Inflammatory macrophage (primary cell): ENCODE data around the gene PIP.
"Not testable (repeated sequence)": the region's sequence is repeated elsewhere in the genome, so short reads cannot be mapped to it uniquely, and the experiment has no call there.

Experiments used
- DNase-seq, 2 donors: peaks; one replicate each; pipeline ENCODE4 v3.0.0-alpha.2; 2020 to 2022
- total RNA-seq, 18 experiments: gene quantifications; one replicate each; lab custom pipeline; 2026; ENCODE audit warnings: mixed read lengths in 6 of 18, inconsistent platforms in 2 of 18; lab: John Stamatoyannopoulos, UW

PIP gene, protein sequence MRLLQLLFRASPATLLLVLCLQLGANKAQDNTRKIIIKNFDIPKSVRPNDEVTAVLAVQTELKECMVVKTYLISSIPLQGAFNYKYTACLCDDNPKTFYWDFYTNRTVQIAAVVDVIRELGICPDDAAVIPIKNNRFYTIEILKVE
- 0 to 0.13 (median 0) reads per million in 18 experiments for total RNA-seq

DNA sequence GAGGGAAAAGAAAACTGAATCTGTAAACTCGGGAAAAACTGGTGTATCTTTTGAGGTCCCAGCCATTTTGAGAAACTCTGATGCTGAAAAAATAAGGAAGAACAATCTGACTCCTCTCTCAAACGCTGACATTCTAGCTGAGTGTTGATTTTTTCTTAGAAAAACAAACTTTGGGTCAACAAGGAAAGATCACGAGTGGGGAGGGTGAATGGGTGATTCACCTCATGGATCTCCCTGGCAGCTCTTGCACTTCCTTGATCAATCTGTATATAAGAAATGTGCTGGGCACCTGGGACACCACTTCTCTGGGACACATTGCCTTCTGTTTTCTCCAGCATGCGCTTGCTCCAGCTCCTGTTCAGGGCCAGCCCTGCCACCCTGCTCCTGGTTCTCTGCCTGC is at the start of gene PIP:
PIP (plus strand) TSS at position 297 of the 400 bp plus-strand sequence; CDS start at position 337, 40 bp downstream.
- DNase-seq = no peak

DNA sequence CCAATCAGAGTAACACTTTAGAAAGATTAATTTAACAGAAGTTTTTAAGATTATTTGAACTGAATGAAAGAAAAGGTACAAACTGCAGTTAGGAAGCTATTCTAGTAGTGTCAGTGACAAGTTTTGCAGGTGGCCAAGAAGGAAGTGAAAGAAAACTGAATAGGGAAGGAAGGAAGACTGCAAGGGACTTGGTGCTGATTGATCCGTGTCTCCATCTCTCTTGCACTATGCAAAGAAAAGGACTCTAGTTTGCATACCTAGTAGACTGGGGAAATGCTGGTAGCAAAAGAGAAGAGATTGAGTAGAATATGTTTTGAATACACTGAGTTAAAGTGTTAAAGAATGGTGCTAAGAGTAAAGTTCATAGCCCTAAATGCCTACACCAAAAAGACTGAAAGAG is 46.8 kb upstream of the PIP start:
- no peak for DNase-seq

DNA sequence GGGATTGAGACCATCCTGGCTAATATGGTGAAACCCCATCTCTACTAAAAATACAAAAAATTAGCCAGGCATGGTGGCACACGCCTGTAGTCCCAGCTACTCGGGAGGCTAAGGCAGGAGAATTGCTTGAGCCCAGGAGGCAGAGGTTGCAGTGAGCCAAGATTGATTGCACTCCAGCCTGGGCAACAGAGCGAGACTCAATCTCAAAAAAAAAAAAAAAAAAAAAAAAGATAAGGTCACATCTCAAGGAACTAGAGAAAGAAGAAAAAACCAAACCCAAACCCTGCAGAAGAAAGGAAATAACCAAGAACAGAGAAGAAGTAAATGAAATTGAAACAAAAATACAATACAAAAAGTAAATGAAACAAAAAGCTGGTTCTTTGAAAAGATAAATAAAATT is 46.3 kb upstream of the PIP start:
- DNase-seq = not testable (repeated sequence)

- not testable (repeated sequence) for DNase-seq
Observed at GRCh38 chr7:143088549-143089231, 43.2 kb upstream of the PIP start.

- no peak for DNase-seq
Observed at GRCh38 chr7:143096146-143096545, 35.7 kb upstream of the PIP start.

DNA sequence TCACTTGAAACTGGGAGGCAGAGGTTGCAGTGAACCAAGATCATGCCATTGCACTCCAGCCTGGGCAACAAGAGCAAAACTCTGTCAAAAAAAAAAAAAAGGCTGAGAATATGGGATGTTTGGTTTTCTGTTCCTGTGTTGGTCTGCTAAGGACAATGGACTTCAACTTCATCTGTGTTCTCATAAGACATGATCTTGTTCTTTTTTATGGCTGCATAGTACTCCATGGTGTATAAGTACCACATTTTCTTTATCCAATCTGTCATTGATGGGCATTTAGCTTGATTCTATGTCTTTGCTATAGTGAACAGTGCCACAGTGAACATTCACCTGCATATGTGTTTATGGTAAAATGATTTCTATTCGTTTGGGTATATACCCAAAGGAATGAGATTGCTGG is 32.3 kb upstream of the PIP start:
- DNase-seq = not testable (repeated sequence)

DNA sequence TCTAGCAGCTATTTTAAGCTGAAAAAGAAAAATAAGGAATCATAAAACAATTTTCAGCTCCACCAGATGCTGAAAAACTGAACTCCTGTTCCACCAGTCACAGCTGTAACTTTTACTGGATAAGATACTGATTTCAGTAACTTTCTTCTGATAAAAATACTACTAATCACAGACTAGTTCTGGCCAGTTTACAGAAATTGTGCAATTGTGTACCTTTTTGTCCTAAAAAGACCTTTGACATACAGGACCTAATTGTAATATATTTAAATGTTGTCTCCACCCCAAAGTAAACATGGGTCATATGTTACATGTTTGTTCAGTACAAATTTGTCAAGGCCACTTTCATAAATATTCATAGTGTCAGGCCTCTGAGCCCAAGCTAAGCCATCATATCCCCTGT is 27.1 kb upstream of the PIP start:
- no peak for DNase-seq

GRCh38 chr7:143108019-143108418 is 23.9 kb upstream of the PIP start:
- DNase-seq = not testable (repeated sequence)

- DNase-seq = no peak
Observed at GRCh38 chr7:143117395-143117794, 14.5 kb upstream of the PIP start.

- no peak for DNase-seq
Observed at GRCh38 chr7:143120691-143121405, 11.0 kb upstream of the PIP start.

DNA sequence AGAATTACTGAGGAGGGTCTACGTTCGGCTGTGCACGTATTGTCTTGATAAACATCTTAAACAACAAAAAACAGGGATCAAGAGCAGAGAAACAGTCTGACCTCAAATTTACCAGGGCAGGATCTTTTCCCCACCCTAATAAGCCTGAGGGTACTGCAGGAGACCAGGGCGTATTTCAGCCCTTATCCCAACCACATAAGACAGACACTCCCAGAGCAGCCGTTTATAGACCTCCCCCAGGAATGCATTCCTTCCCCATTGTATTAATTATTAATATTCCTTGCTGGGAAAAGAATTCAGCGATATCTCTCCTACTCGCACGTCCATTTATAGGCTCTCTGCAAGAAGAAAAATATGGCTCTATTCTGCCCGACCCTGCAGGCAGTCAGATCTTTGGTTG is 8.6 kb upstream of the PIP start:
- not testable (repeated sequence) for DNase-seq

- DNase-seq = peak; percentile 80 to 92
Observed at GRCh38 chr7:143126146-143126545, 5.7 kb upstream of the PIP start.

DNA sequence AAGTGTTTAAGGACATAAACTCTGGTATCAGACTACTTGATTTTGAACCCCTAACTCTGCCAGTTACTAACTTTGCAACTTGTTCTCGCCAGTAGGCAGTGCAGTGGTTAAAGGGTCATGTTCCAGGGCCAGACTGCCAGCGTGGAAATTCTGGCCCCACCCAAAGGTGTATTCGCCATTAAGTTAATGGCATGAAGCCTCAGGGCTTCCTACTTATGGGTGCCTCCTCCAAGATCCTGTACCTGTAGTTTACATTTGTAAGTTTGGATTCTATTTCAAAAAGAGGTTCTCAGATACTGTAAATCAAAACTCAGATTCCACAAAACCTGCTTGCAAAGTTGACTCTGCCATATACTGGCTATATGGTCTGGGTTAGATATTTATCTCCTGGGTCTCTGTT is 2.8 kb upstream of the PIP start:
- DNase-seq = no peak

GRCh38 chr7:143129477-143129876 is 2.4 kb upstream of the PIP start:
- no peak for DNase-seq

GRCh38 chr7:143130541-143130940 is 1.3 kb upstream of the PIP start:
- DNase-seq = no peak

DNA sequence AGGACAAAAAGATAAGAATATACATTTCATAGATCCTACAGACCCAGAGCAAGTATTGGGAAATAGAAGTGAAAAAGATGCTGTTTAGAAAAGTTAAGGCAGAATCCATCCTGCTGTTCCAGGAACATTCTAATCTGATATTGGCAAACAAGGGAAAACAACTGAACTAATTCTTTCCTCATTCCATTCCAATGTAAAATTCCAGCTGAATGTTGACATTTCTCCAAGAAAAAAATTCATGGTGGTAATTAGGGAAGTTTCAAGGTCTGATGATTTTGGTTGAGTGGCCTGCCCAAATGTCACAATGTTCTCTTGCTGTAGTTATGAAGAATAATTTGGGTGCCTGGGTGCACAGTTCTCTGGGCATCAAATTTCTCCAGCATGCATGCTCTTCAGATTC is 15.2 kb downstream of the PIP start:
- no peak for DNase-seq

- peak in 1 of 2 donors; percentile 15 for DNase-seq
Observed at GRCh38 chr7:143148050-143148449, 16.2 kb downstream of the PIP start.

GRCh38 chr7:143148651-143149050 is 16.8 kb downstream of the PIP start:
- no peak for DNase-seq

GRCh38 chr7:143150696-143151095 is 18.8 kb downstream of the PIP start:
- not testable (repeated sequence) for DNase-seq

GRCh38 chr7:143158617-143159016 is 26.7 kb downstream of the PIP start:
- DNase-seq = not testable (repeated sequence)

DNA sequence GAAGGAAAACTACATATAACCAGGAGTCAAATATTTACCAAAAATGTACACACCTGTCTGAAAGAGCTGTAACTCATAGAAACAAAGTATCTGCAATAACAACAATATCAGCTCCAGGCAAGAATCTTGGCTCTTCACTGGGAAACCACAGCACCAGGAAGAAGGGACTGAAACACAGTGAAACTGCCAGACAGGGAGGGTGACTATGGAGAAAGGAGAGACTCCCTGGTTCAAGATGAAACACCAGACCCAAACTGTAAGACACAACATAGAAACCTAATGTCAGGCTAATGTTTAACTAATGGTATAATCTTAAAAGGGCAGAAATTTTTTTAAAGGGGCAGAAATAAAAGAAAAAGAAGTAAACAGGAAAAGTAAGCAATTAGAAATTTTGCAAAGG is 39.8 kb downstream of the PIP start:
- DNase-seq = no peak

GRCh38 chr7:143172354-143172753 is 40.5 kb downstream of the PIP start:
- DNase-seq = no peak

GRCh38 chr7:143176128-143176527 is 44.3 kb downstream of the PIP start:
- no peak for DNase-seq
